Daoy (cell line): ENCODE data around the gene SLC6A15. TPM values are rescaled to one million over a fixed set of nuclear protein-coding genes. Genes with fewer than 3 reads are reported as not detected.

ENCODE experiments used
- total RNA-seq: library from RNA; depleted of rRNA; stranded (reverse); fragments of >200 nt; shearing (Covaris generic); gene quantifications from 2 replicates; pipeline ENCODE4 v1.2.3, GENCODE V29; 2014; rRNA removed

SLC6A15 gene
- total RNA-seq, 1 experiment from 2014 or later = 13.6 TPM

Other genes with a start within 250 kb of the SLC6A15 start
- 0.91 TPM in 1 of 2 replicates, not detected in the other for gene TSPAN19, start 123.5 kb upstream of the SLC6A15 start, total RNA-seq
- gene LRRIQ1, start 123.6 kb upstream of the SLC6A15 start, total RNA-seq = 0.51 and 1.6 TPM in 2 replicates